WI38 (cell line): ENCODE data around the gene PAK1.
"Not testable (repeated sequence)": the region's sequence is repeated elsewhere in the genome, so short reads cannot be mapped to it uniquely, and the experiment has no call there.

Source experiments
- H3K4me3 ChIP-seq: 2 replicates; pipeline ENCODE4 v1.5.1; 2011; ENCODE audit warnings: low read depth, mild to moderate bottlenecking, control low read depth, low read length
- CTCF ChIP-seq: IDR thresholded peaks from 2 replicates; pipeline ENCODE4 v1.5.1; 2012; ENCODE audit warnings: low read depth, mild to moderate bottlenecking, control low read depth, low read length

PAK1 gene

GRCh38 chr11:77396911-77397310 is 77.0 kb downstream of the PAK1 start:
- TF ChIP-seq CTCF: no peak
- no peak overlapping the region for H3K4me3 ChIP-seq

- H3K4me3 ChIP-seq: no peak overlapping the region
- no peak for TF ChIP-seq CTCF
These were observed 77.6 kb downstream of the PAK1 start for GRCh38 chr11:77396305-77396704.

GRCh38 chr11:77395460-77396173 is 78.3 kb downstream of the PAK1 start:
- no peak for TF ChIP-seq CTCF
- no peak overlapping the region for H3K4me3 ChIP-seq

GRCh38 chr11:77392842-77393241 is 81.1 kb downstream of the PAK1 start:
- TF ChIP-seq CTCF: no peak
- no peak overlapping the region for H3K4me3 ChIP-seq

- H3K4me3 ChIP-seq: no peak overlapping the region
- no peak for TF ChIP-seq CTCF
These were observed 86.2 kb downstream of the PAK1 start for GRCh38 chr11:77387701-77388100.

- no peak overlapping the region for H3K4me3 ChIP-seq
- no peak for TF ChIP-seq CTCF
These were observed 87.7 kb downstream of the PAK1 start for GRCh38 chr11:77386178-77386577.

- H3K4me3 ChIP-seq: not testable (repeated sequence)
These were observed 88.6 kb downstream of the PAK1 start for GRCh38 chr11:77385255-77385771.

GRCh38 chr11:77384571-77384970 is 89.3 kb downstream of the PAK1 start:
- H3K4me3 ChIP-seq: no peak overlapping the region
- TF ChIP-seq CTCF: no peak

- H3K4me3 ChIP-seq: not testable (repeated sequence)
These were observed 90.5 kb downstream of the PAK1 start for GRCh38 chr11:77383349-77383748.
